Nucleus accumbens (tissue), 56 donors: ENCODE measurements around the gene TNNI3.

ENCODE experiments used
- DNase-seq, 56 donors: peaks; one replicate each; lab custom pipeline; 2025; lab: John Stamatoyannopoulos, UW

The TNNI3 gene

GRCh38 chr19:55149078-55150003, 8.2 kb downstream of the TNNI3 start, which contains the start of gene TNNT1:
TNNT1 (minus strand) TSS chr19:55149206; CDS start chr19:55147157, 2,049 bp downstream.
- no peak for DNase-seq

- DNase-seq: no peak
Measured at GRCh38 chr19:55147545-55148251, 9.8 kb downstream of the TNNI3 start.

GRCh38 chr19:55146705-55147273, 10.7 kb downstream of the TNNI3 start:
- DNase-seq: peak in 1 of 56 donors; percentile 5

GRCh38 chr19:55146078-55146704, 11.3 kb downstream of the TNNI3 start:
- no peak for DNase-seq

DNA sequence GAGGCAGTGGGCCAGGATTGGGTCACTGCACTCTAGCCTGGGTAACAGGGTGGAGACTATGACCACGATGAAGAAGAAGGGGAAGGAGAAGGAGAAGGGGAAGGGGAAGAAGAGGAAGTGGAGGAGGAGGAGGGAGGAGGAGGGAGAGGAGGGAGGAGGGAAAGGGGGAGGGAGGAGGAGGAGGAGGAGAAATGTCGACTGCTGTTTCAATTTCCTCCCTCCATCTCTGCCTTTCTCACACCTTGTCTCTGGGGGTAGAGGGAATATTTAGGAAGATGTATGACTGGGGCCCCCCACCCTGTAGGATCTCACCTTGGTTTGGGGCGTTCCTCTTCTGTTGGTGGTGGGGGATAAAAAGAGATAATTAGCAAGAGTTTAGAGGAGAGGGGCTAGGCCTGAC, 12.3 kb downstream of the TNNI3 start:
- no peak for DNase-seq

GRCh38 chr19:55141696-55142095, 15.8 kb downstream of the TNNI3 start:
- DNase-seq: no peak

DNA sequence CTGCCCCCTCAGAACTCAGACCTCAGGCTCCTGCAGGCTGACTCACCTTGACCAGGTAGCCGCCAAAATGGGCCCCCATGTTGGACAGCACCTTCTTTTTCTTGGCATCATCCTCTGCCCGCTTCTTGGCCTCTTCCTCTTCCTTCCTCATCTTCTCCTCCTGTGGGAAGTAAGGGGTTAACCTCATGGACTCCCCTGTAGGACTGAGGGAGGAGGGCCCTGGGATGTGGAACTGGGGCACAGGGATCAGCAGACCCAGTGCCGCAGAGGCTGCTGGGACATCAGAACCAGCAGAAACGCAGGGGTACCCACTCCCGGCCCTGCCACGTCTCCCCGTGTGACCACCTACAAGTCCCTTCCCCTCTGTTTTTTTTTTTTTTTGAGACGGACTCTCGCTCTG, 19.6 kb downstream of the TNNI3 start:
- DNase-seq: peak in 2 of 56 donors; percentile 7 to 8

GRCh38 chr19:55136399-55137102, 21.0 kb downstream of the TNNI3 start:
- DNase-seq: no peak

- no peak for DNase-seq
Measured at GRCh38 chr19:55134736-55135135, 22.8 kb downstream of the TNNI3 start.

DNA sequence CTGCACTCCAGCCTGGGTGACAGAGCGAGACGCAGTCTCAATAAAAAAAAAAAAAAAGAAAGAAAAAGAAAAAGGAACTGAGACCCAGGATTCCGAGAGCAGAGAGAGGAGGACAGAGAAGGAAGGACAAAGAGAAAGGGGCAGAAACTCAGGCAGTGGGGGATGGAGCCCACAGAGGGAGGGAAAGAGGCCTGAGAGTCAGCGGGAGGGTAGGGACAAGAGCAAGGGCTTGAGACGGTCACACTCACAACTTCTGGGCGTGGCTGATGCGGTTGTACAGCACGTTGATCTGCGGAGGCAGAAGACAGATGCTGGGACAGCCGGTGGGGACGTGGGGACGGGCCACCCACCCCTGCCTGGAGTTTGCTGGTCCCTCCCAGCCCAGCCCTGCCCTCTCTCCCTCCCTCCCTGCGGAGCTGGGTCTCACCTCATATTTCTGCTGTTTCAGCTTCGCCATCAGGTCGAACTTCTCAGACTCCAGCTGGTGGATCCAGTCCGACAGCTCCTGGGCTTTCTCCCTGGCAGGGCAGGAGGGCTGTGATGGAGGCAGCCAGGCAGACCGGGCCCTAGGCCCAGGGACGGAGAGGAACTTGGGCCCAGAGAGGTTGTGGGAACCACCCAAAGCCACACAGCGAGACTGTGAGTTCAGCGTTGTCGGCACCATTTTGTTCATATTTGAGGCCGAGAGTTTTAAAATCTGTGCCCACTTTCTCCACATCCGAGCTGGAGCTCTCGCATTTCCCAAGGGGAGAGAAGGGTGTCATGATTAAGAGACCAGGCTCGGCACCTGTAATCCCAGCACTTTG, 23.7 kb downstream of the TNNI3 start:
- no peak for DNase-seq

DNA sequence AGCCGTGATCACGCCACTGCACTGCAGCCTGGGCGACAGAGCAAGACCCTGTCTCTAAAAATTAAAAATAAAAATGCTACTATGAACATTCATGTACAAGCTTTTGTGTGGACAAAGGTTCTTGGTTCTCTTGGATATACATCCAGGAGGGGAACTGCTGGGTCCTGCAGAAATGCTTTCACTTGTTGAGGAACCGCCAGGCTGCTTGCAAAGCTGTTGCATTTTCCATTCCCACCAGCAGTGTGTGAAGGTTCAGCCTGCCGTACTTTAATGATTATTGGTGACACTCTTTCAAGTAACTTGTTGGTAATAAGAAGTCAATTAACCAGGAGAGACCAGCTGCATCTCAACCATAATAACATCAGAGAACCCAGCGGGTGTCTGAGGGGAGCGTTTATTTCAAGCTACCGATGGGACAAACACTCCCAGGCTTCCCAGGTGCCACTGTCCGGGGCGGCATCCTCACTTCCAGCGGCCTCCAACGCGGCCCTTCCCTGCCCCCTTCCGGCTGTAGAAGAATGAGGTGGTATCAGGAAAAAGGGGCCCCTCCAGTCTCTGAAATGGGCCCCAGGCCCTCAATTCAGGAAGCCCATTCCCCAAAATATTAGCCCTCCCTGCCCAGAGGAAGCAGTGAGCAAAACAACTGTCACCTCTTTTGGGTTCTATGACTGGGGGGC, 24.9 kb downstream of the TNNI3 start:
- DNase-seq: no peak

DNA sequence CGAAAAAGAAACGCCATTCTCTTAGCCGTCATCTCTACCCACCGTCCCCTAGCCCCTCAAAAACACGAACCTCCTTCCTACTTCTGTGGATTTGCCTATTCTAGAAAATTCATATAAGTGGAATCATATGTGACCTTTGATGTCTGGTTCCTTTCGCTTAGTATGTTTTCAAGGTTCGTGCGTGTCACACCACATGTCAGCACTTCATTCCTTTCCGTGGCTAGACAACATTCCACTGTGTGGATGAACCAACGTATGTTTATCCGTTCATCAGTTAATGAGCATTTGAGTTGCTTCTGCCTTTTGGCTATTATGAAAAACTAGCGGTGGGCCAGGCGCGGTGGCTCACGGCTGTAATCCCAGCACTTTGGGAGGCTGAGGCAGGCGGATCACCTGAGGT, 26.1 kb downstream of the TNNI3 start:
- DNase-seq: no peak

- DNase-seq: no peak
Measured at GRCh38 chr19:55119053-55119452, 38.5 kb downstream of the TNNI3 start.

- DNase-seq: peak in 54 of 56 donors; percentile 13 to 89 (median 62)
Measured at GRCh38 chr19:55118401-55118991, 39.0 kb downstream of the TNNI3 start.

GRCh38 chr19:55117663-55118391, 39.7 kb downstream of the TNNI3 start:
- DNase-seq: peak; percentile 82 to 99 (median 98)

GRCh38 chr19:55116859-55117662, 40.5 kb downstream of the TNNI3 start, which contains the start of gene PPP1R12C:
PPP1R12C (minus strand) TSS chr19:55117637; CDS start chr19:55117543, 94 bp downstream.
- DNase-seq: peak in 8 of 56 donors; percentile 16 to 68 (median 26)
